Bronchial epithelial cell (primary cell): ENCODE measurements around the gene SLC31A1. TPM values are rescaled to one million over a fixed set of nuclear protein-coding genes. Genes with fewer than 3 reads are reported as not detected.
"Not testable (repeated sequence)": the region's sequence is repeated elsewhere in the genome, so short reads cannot be mapped to it uniquely, and the experiment has no call there.

Experiments
- DNase-seq: peaks from one replicate; pipeline ENCODE4 v3.0.0-alpha.2; 2010; ENCODE audit warnings: low read depth
- FAIRE-seq: peaks from 2 replicates; lab custom pipeline; 2011; peaks lifted over from hg19 to GRCh38; lab: Jason Lieb, UNC
- H3K27me3 ChIP-seq: 2 replicates; pipeline ENCODE4 v1.5.1; 2011; ENCODE audit warnings: low read length; ENCODE audit not compliant: control insufficient read depth, insufficient read depth
- H3K36me3 ChIP-seq: 2 replicates; pipeline ENCODE4 v1.5.1; 2011; ENCODE audit warnings: low read length; ENCODE audit not compliant: control insufficient read depth, insufficient read depth
- H3K4me3 ChIP-seq: 2 replicates; pipeline ENCODE4 v1.5.1; 2011; ENCODE audit warnings: mild to moderate bottlenecking, low read depth, low read length, control low read depth
- total RNA-seq: library from RNA; depleted of rRNA; stranded (reverse); fragments of >200 nt; gene quantifications from 2 replicates; pipeline ENCODE4 v1.2.1, GENCODE V29; 2014
- TF ChIP-seq, protein P1 (sequence below): IDR thresholded peaks from 2 replicates; pipeline ENCODE4 v1.5.1; 2011; ENCODE audit warnings: mild to moderate bottlenecking, moderate library complexity, low read length, control low read depth, inconsistent platforms; ENCODE audit not compliant: insufficient read depth, severe bottlenecking

Gene SLC31A1
- total RNA-seq, 1 donor from 2014 or later: 29.7 TPM

DNA sequence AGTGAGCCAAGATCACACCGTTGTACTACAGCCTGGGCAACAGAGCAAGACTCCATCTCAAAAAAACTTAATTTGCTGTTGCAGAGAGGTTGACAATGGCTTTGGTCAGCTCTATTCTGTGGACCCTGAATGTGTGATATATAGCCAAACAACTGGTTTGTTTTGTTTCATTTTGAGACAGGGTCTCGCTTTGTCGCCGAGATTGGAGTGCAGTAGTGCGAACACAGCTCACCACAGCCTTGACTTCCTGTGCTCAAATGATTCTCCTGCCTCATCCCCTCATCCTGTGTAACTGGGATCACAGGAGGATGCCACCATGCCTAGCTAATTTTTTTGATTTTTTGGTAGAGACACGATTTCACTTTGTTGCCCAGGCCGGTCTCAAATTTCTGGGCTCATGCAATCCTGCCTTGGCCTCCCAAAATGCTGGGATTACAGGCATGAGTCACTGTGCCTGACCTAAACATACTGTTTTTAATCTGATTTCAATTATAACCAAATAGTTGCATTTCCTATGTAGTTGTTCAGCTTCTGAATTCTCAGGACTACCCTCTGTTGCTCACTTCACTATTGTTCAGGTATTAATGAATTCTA lies 72.0 kb downstream of the SLC31A1 start:
- TF ChIP-seq, protein P1, sequence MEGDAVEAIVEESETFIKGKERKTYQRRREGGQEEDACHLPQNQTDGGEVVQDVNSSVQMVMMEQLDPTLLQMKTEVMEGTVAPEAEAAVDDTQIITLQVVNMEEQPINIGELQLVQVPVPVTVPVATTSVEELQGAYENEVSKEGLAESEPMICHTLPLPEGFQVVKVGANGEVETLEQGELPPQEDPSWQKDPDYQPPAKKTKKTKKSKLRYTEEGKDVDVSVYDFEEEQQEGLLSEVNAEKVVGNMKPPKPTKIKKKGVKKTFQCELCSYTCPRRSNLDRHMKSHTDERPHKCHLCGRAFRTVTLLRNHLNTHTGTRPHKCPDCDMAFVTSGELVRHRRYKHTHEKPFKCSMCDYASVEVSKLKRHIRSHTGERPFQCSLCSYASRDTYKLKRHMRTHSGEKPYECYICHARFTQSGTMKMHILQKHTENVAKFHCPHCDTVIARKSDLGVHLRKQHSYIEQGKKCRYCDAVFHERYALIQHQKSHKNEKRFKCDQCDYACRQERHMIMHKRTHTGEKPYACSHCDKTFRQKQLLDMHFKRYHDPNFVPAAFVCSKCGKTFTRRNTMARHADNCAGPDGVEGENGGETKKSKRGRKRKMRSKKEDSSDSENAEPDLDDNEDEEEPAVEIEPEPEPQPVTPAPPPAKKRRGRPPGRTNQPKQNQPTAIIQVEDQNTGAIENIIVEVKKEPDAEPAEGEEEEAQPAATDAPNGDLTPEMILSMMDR: no peak
- H3K27me3 ChIP-seq: no peaks in the 10 kb centered on the region
- H3K4me3 ChIP-seq: no peak overlapping the region
- FAIRE-seq: no peak
- H3K36me3 ChIP-seq: peaks cover 14% of the 10 kb centered on the region
- DNase-seq: no peak

- not testable (repeated sequence) for H3K4me3 ChIP-seq, DNase-seq, FAIRE-seq, H3K27me3 ChIP-seq, H3K36me3 ChIP-seq
These were observed 74.9 kb downstream of the SLC31A1 start for GRCh38 chr9:113296247-113296646.

GRCh38 chr9:113296796-113297558 lies 75.6 kb downstream of the SLC31A1 start:
- H3K4me3 ChIP-seq: no peak overlapping the region
- no peak for DNase-seq
- FAIRE-seq: no peak
- H3K36me3 ChIP-seq: peaks cover 4% of the 10 kb centered on the region
- TF ChIP-seq, protein P1: no peak
- H3K27me3 ChIP-seq: no peaks in the 10 kb centered on the region

- FAIRE-seq: no peak
- Histone ChIP-seq H3K4me3 (no peak overlapping the region), H3K36me3 (peaks cover under 1% of the 10 kb centered on the region), H3K27me3 (no peaks in the 10 kb centered on the region)
- DNase-seq: no peak
- TF ChIP-seq, protein P1: no peak
These were observed 77.0 kb downstream of the SLC31A1 start for GRCh38 chr9:113298311-113298710.

DNA sequence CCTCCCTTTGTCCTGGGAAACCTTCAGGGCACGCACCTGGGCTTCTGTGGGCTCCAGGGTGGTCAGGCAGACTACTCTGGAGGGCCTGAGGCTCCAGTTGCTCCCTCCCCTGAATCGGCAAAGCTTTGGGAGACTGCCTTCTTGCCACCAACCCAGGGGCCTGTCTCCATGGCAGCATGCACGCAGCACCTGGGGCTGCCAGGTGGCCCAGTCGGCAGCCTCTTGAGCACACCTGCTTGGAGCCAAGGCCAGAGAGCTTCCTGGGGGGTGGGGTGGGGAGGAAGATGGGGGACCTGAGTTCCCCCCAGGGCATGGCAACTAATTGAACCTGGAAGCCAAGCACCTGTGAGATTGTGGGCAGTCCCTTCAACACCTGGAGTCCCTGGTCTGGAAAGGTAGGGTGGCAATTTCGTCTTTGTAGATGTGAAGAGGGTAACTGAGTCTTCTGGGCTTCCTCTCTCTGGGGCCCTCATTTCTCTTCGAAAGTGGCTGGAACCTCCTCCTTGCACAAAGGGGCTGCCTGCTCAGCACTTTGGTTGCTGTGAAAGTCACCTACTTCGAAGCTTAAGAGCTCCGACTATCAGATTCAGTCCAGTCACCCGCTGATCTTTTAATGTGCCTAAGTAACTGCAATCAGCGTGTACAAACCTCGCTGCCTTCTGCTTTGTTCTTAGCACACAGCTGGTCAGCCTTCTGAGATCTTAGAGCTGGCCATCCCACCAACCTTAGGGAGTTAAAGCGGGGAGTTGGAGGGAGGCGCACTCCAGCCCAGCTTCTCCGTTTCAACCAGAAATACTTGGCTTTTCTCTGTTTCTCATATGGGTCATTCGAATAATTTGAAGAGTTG lies 77.8 kb downstream of the SLC31A1 start:
- TF ChIP-seq, protein P1: no peak
- no peak for FAIRE-seq
- no peaks in the 10 kb centered on the region for H3K27me3 ChIP-seq
- H3K4me3 ChIP-seq: no peak overlapping the region
- no peak for DNase-seq
- H3K36me3 ChIP-seq: no peaks in the 10 kb centered on the region

GRCh38 chr9:113299800-113300292 lies 78.5 kb downstream of the SLC31A1 start:
- TF ChIP-seq, protein P1: no peak
- FAIRE-seq (no peak), DNase-seq (no peak)
- no peaks in the 10 kb centered on the region for H3K36me3 ChIP-seq
- no peak overlapping the region for H3K4me3 ChIP-seq
- no peaks in the 10 kb centered on the region for H3K27me3 ChIP-seq
